Measurements from ENCODE around the gene NUAK2. TPM values are rescaled to one million over a fixed set of nuclear protein-coding genes. Genes with fewer than 3 reads are reported as not detected.

Gene NUAK2
- polyA plus RNA-seq, 3 donors = 9.1 to 44.9 (median 21.9) TPM

DNA sequence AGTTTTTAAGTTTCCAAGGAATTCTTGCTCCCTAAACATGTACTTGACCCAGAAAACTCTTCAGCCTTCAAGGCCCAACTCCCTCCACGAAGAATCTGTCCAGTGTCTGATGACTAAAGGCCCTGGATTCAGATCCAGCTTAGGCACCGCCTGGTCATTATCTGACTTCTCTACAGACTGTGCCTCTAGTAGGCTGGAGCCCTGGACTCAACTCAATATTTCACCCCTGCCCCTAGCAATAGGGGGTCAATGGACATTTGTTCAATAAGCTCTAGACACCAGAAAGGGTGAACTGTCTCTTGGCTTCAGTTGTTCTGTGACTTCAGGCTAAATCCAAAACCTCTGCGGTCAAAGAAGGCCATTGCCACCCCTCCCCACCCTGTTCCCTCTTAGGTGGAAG lies 34.5 kb downstream of the NUAK2 start:
- 80% methylated on average over 2 of the region's 3 CpGs for WGBS (ENCODE audit: insufficient coverage)
- intact Hi-C loops (cut with micrococcal nuclease) = loop anchor here in 1 of 2 donors (5.0 kb wide), 1 partner anchor 35 kb away; the partner anchor contains the start of gene NUAK2

DNA sequence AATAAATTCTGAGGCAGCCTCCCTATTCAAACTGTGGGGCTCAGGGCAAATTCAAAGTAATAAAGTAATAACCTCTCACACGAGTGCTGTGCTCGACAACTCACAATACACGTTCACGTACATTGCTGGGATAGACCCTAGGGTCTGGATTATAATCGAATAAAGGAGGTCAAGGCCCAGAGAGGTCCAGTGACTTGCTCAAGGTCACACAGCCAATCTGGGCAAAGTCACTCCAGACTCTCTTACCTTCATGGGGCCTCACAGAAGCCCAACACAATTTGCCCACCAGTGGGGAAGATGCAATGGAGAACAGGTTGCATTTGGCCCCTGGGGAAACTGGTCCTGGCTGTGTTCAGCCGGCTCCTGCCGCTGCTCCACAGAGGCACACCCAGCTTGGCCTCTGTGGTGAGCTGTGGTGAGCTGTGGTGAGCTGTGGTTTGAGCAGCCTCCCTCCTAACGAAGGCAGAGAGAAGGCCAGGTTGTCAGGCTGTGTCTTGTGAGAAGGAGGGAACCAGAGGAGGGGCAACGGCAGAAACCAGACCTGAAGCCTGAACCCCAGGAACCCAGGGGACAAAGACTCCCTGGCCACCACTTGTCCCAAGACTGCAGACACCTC lies 35.1 kb downstream of the NUAK2 start:
- intact Hi-C loops (cut with micrococcal nuclease) = loop anchor here in 1 of 2 donors (5.0 kb wide), 1 partner anchor 36 kb away; the partner anchor contains the start of gene NUAK2
- peak in 1 of 3 donors; percentile 24 for DNase-seq
- Mint-ChIP-seq H3K4me3 (peak overlapping the region in 1 of 2 donors; percentile 61), H3K9me3 (no peaks in the 10 kb centered on the region), H3K27ac (peak overlapping the region; percentile 96 to 99 (median 98)), H3K4me1 (peaks cover 73% of the 10 kb centered on the region), H3K27me3 (ENCODE audit: low read depth in 3 of 3) (peaks cover 2 to 3% (median 2%) of the 10 kb centered on the region in 3 donors), H3K36me3 (no peaks in the 10 kb centered on the region)
- Histone ChIP-seq H3K4me3 (replicated peaks in 1 of 3; ENCODE audit: low read depth in 2 of 3, low read length in 3 of 3) (peak overlapping the region in 1 of 3 experiments; percentile 64), H3K27ac (ENCODE audit: low read depth in 1 of 2, low read length in 2 of 2) (peak overlapping the region; percentile 93 to 95), H2AFZ (ENCODE audit: insufficient read depth, low read depth, low read length, poor library complexity, severe bottlenecking) (peak overlapping the region; percentile 47), H3K9ac (ENCODE audit: insufficient read depth, low read length, poor library complexity, severe bottlenecking) (peak overlapping the region; percentile 15), H3K36me3 (replicated peaks in 1 of 2; ENCODE audit: control insufficient read depth in 1 of 2, insufficient read depth in 2 of 2, low read length in 2 of 2) (no peaks in the 10 kb centered on the region), H3K79me2 (ENCODE audit: insufficient read depth, low read length) (peaks cover 5% of the 10 kb centered on the region), H4K20me1 (ENCODE audit: insufficient read depth, low read length) (no peaks in the 10 kb centered on the region), H3K27me3 (ENCODE audit: control insufficient read depth in 2 of 2, insufficient read depth in 2 of 2, low read length in 2 of 2) (no peaks in the 10 kb centered on the region), H3K4me2 (replicated peaks; ENCODE audit: extremely low read depth, low read length, poor library complexity, severe bottlenecking) (peak overlapping the region; percentile 67), H3K4me1 (ENCODE audit: control insufficient read depth in 1 of 2, insufficient read depth in 2 of 2, low read length in 2 of 2) (peaks cover 62 to 73% of the 10 kb centered on the region in 2 donors), H3K9me3 (replicated peaks in 1 of 2; ENCODE audit: control insufficient read depth in 1 of 2, insufficient read depth in 1 of 2, low read length in 2 of 2) (no peaks in the 10 kb centered on the region)
- TF ChIP-seq, protein P1, sequence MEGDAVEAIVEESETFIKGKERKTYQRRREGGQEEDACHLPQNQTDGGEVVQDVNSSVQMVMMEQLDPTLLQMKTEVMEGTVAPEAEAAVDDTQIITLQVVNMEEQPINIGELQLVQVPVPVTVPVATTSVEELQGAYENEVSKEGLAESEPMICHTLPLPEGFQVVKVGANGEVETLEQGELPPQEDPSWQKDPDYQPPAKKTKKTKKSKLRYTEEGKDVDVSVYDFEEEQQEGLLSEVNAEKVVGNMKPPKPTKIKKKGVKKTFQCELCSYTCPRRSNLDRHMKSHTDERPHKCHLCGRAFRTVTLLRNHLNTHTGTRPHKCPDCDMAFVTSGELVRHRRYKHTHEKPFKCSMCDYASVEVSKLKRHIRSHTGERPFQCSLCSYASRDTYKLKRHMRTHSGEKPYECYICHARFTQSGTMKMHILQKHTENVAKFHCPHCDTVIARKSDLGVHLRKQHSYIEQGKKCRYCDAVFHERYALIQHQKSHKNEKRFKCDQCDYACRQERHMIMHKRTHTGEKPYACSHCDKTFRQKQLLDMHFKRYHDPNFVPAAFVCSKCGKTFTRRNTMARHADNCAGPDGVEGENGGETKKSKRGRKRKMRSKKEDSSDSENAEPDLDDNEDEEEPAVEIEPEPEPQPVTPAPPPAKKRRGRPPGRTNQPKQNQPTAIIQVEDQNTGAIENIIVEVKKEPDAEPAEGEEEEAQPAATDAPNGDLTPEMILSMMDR (IDR thresholded peaks at IDR 0.05) = no peak
- 44% methylated on average over 5 of the region's 9 CpGs for WGBS (ENCODE audit: insufficient coverage)

More for the DNA sequence above, 34.5 kb downstream of the NUAK2 start:
- H3K4me3 ChIP-seq (replicated peaks in 1 of 3; ENCODE audit: low read depth in 2 of 3, low read length in 3 of 3) = peak overlapping the region in 1 of 3 experiments; percentile 64
- no peaks in the 10 kb centered on the region for H3K9me3 Mint-ChIP-seq
- peak overlapping the region; percentile 67 for H3K4me2 ChIP-seq (replicated peaks; ENCODE audit: extremely low read depth, low read length, poor library complexity, severe bottlenecking)
- peak in 2 of 3 donors; percentile 32 to 37 for DNase-seq
- TF ChIP-seq, protein P1 (IDR thresholded peaks at IDR 0.05) = no peak
- H3K4me1 ChIP-seq (ENCODE audit: control insufficient read depth in 1 of 2, insufficient read depth in 2 of 2, low read length in 2 of 2) = peaks cover 63 to 75% of the 10 kb centered on the region in 2 donors
- peak overlapping the region; percentile 93 to 95 for H3K27ac ChIP-seq (ENCODE audit: low read depth in 1 of 2, low read length in 2 of 2)
- H4K20me1 ChIP-seq (ENCODE audit: insufficient read depth, low read length) = no peaks in the 10 kb centered on the region
- peaks cover 77% of the 10 kb centered on the region for H3K4me1 Mint-ChIP-seq
- no peaks in the 10 kb centered on the region for H3K36me3 ChIP-seq (replicated peaks in 1 of 2; ENCODE audit: control insufficient read depth in 1 of 2, insufficient read depth in 2 of 2, low read length in 2 of 2)
- peak overlapping the region; percentile 59 for H3K9ac ChIP-seq (ENCODE audit: insufficient read depth, low read length, poor library complexity, severe bottlenecking)
- H3K79me2 ChIP-seq (ENCODE audit: insufficient read depth, low read length) = peaks cover 5% of the 10 kb centered on the region
- no peaks in the 10 kb centered on the region for H3K27me3 ChIP-seq (ENCODE audit: control insufficient read depth in 2 of 2, insufficient read depth in 2 of 2, low read length in 2 of 2)
- H3K27ac Mint-ChIP-seq = peak overlapping the region; percentile 96 to 99 (median 98)
- H3K9me3 ChIP-seq (replicated peaks in 1 of 2; ENCODE audit: control insufficient read depth in 1 of 2, insufficient read depth in 1 of 2, low read length in 2 of 2) = no peaks in the 10 kb centered on the region
- peaks cover 0 to 3% (median 2%) of the 10 kb centered on the region in 3 donors for H3K27me3 Mint-ChIP-seq (ENCODE audit: low read depth in 3 of 3)
- no peak overlapping the region for H3K4me3 Mint-ChIP-seq
- no peak overlapping the region for H2AFZ ChIP-seq (ENCODE audit: insufficient read depth, low read depth, low read length, poor library complexity, severe bottlenecking)
- no peaks in the 10 kb centered on the region for H3K36me3 Mint-ChIP-seq
